GM12878 (cell line): ENCODE measurements around the gene TMED5. TPM values are rescaled to one million over a fixed set of nuclear protein-coding genes. Genes with fewer than 3 reads are reported as not detected.

Experiments used
- polyA plus RNA-seq, 11 experiments: library from polyadenylated mRNA; depleted of rRNA in 4 of 11; unstranded in 6 of 11; stranded (reverse) in 5 of 11; fragments of >200 nt; fragmentation: Nextera tagmentation in 4 of 11; fragmentation: Illumina TruSeq in 1 of 11; extraction: Ambion mirVana in 4 of 11; extraction: Trizol in 1 of 11; gene quantifications; 1 replicate in 1 of 11; 2 replicates in 10 of 11; pipeline versions ENCODE4 v1.2.1 to v1.2.3, GENCODE V29; 2011 to 2016; ENCODE audit warnings: inconsistent platforms in 2 of 11, missing spikeins in 2 of 11, low read depth in 1 of 11
- small RNA-seq: library from RNA; depleted of rRNA; stranded (forward); fragments of <200 nt; gene quantifications from one replicate; pipeline ENCODE3, GENCODE V24; 2014
- total RNA-seq, 4 experiments: library from RNA; depleted of rRNA in 3 of 4; stranded (reverse); fragments of >200 nt in 3 of 4; fragmentation: Illumina TruSeq in 1 of 4; extraction: Trizol in 1 of 4; gene quantifications; 2 replicates each; pipeline versions ENCODE4 v1.2.1 to v1.2.3, GENCODE V29; 2013 to 2021

TMED5 gene
- total and polyA plus RNA-seq, 10 of the 15 experiments (the other 5 are each of a cell fraction or from before 2014, with no cell fraction given): 18.5 to 80.6 (median 54.0) TPM

Small RNA genes lying within 50 kb of the gene (small RNA-seq; reads per million reads assigned to genes)
- not detected for gene AC126124.1

Other genes with a start within 250 kb of the TMED5 start
- gene DIPK1A, start 219.0 kb downstream of the TMED5 start, total RNA-seq (2014; rRNA removed): 6.6 and 7.0 TPM in 2 replicates
- 8.4 and 9.4 TPM in 2 replicates for gene DIPK1A, start 219.0 kb downstream of the TMED5 start, total RNA-seq (2014; rRNA removed; fragmentation: Illumina TruSeq; extraction: Trizol)
- gene DIPK1A, start 219.0 kb downstream of the TMED5 start, total RNA-seq (2021): 8.1 and 9.3 TPM in 2 replicates
- gene DIPK1A, start 219.0 kb downstream of the TMED5 start, polyA plus RNA-seq (2011; rRNA removed): 12.0 and 19.7 TPM in 2 replicates
- gene DIPK1A, start 219.0 kb downstream of the TMED5 start, polyA plus RNA-seq (2014; fragmentation: Illumina TruSeq; extraction: Trizol): 12.5 and 16.9 TPM in 2 replicates
- 1 to 10 TPM; 9.5 to 9.9 TPM for gene DIPK1A, start 219.0 kb downstream of the TMED5 start, polyA plus RNA-seq (2014; fragmentation: Nextera tagmentation; extraction: Ambion mirVana)
- 4.9 and 5.1 TPM in 2 replicates for gene DIPK1A, start 219.0 kb downstream of the TMED5 start, polyA plus RNA-seq (2014; rRNA removed)
- gene DIPK1A, start 219.0 kb downstream of the TMED5 start, polyA plus RNA-seq (2016; fragmentation: Nextera tagmentation; extraction: Ambion mirVana): 10 to 100 TPM; 14.6 to 15.0 TPM
- 33.3 and 41.8 TPM in 2 replicates for gene MTF2, start 101.1 kb downstream of the TMED5 start, total RNA-seq (2014; rRNA removed)
- gene MTF2, start 101.1 kb downstream of the TMED5 start, total RNA-seq (2014; rRNA removed; fragmentation: Illumina TruSeq; extraction: Trizol): 43.6 and 44.3 TPM in 2 replicates
- gene MTF2, start 101.1 kb downstream of the TMED5 start, total RNA-seq (2021): 45.9 and 54.8 TPM in 2 replicates
- 74.9 and 102 TPM in 2 replicates for gene MTF2, start 101.1 kb downstream of the TMED5 start, polyA plus RNA-seq (2011; rRNA removed)
- 38.8 and 40.7 TPM in 2 replicates for gene MTF2, start 101.1 kb downstream of the TMED5 start, polyA plus RNA-seq (2014; fragmentation: Illumina TruSeq; extraction: Trizol)
- 10 to 100 TPM; 22.6 to 30.6 TPM for gene MTF2, start 101.1 kb downstream of the TMED5 start, polyA plus RNA-seq (2014; fragmentation: Nextera tagmentation; extraction: Ambion mirVana)
- 32.3 and 41.9 TPM in 2 replicates for gene MTF2, start 101.1 kb downstream of the TMED5 start, polyA plus RNA-seq (2014; rRNA removed)
- 10 to 100 TPM; 67.4 to 69.4 TPM for gene MTF2, start 101.1 kb downstream of the TMED5 start, polyA plus RNA-seq (2016; fragmentation: Nextera tagmentation; extraction: Ambion mirVana)
- 15.6 and 17.0 TPM in 2 replicates for gene CCDC18, start 311 bp upstream of the TMED5 start, total RNA-seq (2014; rRNA removed)
- gene CCDC18, start 311 bp upstream of the TMED5 start, total RNA-seq (2014; rRNA removed; fragmentation: Illumina TruSeq; extraction: Trizol): 31.9 and 32.9 TPM in 2 replicates
- 19.3 and 19.5 TPM in 2 replicates for gene CCDC18, start 311 bp upstream of the TMED5 start, total RNA-seq (2021)
- 16.6 and 32.7 TPM in 2 replicates for gene CCDC18, start 311 bp upstream of the TMED5 start, polyA plus RNA-seq (2011; rRNA removed)
- 21.3 and 29.1 TPM in 2 replicates for gene CCDC18, start 311 bp upstream of the TMED5 start, polyA plus RNA-seq (2014; fragmentation: Illumina TruSeq; extraction: Trizol)
- gene CCDC18, start 311 bp upstream of the TMED5 start, polyA plus RNA-seq (2014; fragmentation: Nextera tagmentation; extraction: Ambion mirVana): 10 to 100 TPM; 17.5 to 19.7 TPM
- gene CCDC18, start 311 bp upstream of the TMED5 start, polyA plus RNA-seq (2014; rRNA removed): 15.2 and 16.2 TPM in 2 replicates
- gene CCDC18, start 311 bp upstream of the TMED5 start, polyA plus RNA-seq (2016; fragmentation: Nextera tagmentation; extraction: Ambion mirVana): 10 to 100 TPM; 31.6 to 34.9 TPM
- 30.0 and 31.3 TPM in 2 replicates for gene DR1, start 165.5 kb upstream of the TMED5 start, total RNA-seq (2014; rRNA removed)
- gene DR1, start 165.5 kb upstream of the TMED5 start, total RNA-seq (2014; rRNA removed; fragmentation: Illumina TruSeq; extraction: Trizol): 30.8 and 35.6 TPM in 2 replicates
- 50.5 and 51.2 TPM in 2 replicates for gene DR1, start 165.5 kb upstream of the TMED5 start, total RNA-seq (2021)
- gene DR1, start 165.5 kb upstream of the TMED5 start, polyA plus RNA-seq (2011; rRNA removed): 43.9 and 60.5 TPM in 2 replicates
- 35.1 and 41.1 TPM in 2 replicates for gene DR1, start 165.5 kb upstream of the TMED5 start, polyA plus RNA-seq (2014; fragmentation: Illumina TruSeq; extraction: Trizol)
- gene DR1, start 165.5 kb upstream of the TMED5 start, polyA plus RNA-seq (2014; fragmentation: Nextera tagmentation; extraction: Ambion mirVana): 10 to 100 TPM in 1 of 2 experiments, 1 to 10 TPM in 1; 7.4 to 12.7 TPM
- gene DR1, start 165.5 kb upstream of the TMED5 start, polyA plus RNA-seq (2014; rRNA removed): 29.9 and 31.8 TPM in 2 replicates
- 10 to 100 TPM; 50.0 to 56.1 TPM for gene DR1, start 165.5 kb upstream of the TMED5 start, polyA plus RNA-seq (2016; fragmentation: Nextera tagmentation; extraction: Ambion mirVana)